Thyroid gland (tissue), 4 donors: ENCODE data around the gene GALNS.

Source experiments
- POLR2A ChIP-seq, 2 donors: fragments of 450-650 bp; IDR thresholded peaks; one replicate each; pipeline ENCODE4 v1.6.1; 2017; ENCODE audit warnings: antibody characterized with exemption in 2 of 2, mild to moderate bottlenecking in 2 of 2, moderate library complexity in 1 of 2
- TF ChIP-seq, protein P1 (sequence below), 6 experiments: fragments of 200-600 bp in 3 of 6; fragments of 450-650 bp in 3 of 6; sonication (generic) in 3 of 6; IDR thresholded peaks; one replicate each; pipeline ENCODE4 v1.5.1; 2016 to 2019; ENCODE audit warnings: antibody characterized with exemption in 6 of 6, mild to moderate bottlenecking in 2 of 6, inconsistent platforms in 1 of 6, moderate library complexity in 1 of 6

DNA sequence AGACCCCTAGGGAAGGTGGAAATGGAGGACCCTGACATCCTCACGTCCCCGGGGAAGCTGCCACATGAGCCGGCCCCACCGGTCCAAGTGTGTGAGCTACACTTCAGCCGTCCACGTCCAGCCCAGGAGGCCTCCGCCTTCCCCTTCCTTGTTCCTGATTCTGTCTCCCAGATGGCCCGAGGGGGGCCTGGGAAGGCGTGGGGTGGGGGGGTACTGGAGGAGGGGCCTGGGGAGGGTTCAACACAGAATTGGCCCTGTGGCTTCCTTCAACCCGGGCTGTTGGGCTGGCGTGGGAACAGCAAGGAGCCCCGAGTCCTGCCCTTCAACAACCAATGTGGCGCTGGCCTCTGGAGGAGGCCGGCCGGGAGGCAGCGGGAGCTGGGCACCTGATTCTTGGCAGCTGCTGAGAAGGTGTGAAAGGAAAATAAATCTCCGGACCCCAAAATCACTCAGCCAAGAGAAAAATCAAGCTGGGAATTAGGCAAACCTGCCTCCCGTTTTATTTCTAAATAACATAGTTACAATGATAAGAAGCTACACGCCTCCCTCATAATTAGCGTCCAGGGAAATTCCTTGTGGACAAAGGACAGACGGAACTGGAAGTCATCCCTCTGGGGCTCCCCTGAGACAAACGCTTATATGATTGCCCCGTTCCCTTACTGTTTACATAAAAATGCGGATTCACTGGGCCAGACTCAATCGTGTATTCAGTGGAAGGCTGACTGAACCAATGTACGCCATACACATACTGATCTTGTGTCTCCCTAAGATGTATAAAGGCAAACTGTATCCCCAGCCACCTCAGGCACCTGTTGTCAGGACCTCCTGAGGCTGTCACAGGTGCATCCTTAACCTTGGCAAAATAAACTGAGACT is 43.2 kb downstream of the GALNS start:
- TF ChIP-seq, protein P1, sequence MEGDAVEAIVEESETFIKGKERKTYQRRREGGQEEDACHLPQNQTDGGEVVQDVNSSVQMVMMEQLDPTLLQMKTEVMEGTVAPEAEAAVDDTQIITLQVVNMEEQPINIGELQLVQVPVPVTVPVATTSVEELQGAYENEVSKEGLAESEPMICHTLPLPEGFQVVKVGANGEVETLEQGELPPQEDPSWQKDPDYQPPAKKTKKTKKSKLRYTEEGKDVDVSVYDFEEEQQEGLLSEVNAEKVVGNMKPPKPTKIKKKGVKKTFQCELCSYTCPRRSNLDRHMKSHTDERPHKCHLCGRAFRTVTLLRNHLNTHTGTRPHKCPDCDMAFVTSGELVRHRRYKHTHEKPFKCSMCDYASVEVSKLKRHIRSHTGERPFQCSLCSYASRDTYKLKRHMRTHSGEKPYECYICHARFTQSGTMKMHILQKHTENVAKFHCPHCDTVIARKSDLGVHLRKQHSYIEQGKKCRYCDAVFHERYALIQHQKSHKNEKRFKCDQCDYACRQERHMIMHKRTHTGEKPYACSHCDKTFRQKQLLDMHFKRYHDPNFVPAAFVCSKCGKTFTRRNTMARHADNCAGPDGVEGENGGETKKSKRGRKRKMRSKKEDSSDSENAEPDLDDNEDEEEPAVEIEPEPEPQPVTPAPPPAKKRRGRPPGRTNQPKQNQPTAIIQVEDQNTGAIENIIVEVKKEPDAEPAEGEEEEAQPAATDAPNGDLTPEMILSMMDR (IDR thresholded peaks at IDR 0.05), result no peak
- TF ChIP-seq POLR2A (IDR thresholded peaks at IDR 0.05), result no peak
